ENCODE measurements around the gene CLHC1.

GRCh38 chr2:55159037-55159651 lies 72.9 kb downstream of the CLHC1 start:
- TF ChIP-seq POLR2AphosphoS5 (IDR thresholded peaks at IDR 0.05) (no peak), CTCF (IDR thresholded peaks at IDR 0.05) (no peak), POLR2A (IDR thresholded peaks at IDR 0.05) (no peak), EP300 (IDR thresholded peaks at IDR 0.05) (no peak)

Measured in suprapubic skin (tissue), 4 donors.